Epithelial cell of proximal tubule (primary cell): Measurements from ENCODE around the gene ZMIZ1. TPM values are rescaled to one million over a fixed set of nuclear protein-coding genes. Genes with fewer than 3 reads are reported as not detected.

Source experiments
- DNase-seq: peaks from one replicate; pipeline ENCODE4 v3.0.0-alpha.2; 2011; ENCODE audit warnings: low read depth
- H3K4me3 ChIP-seq: 2 replicates; pipeline ENCODE4 v1.5.1; 2011; ENCODE audit warnings: low read depth, mild to moderate bottlenecking, low read length
- total RNA-seq: library from RNA; depleted of rRNA; stranded (reverse); fragments of >200 nt; gene quantifications from 2 replicates; pipeline ENCODE4 v1.2.3, GENCODE V29; 2015
- TF ChIP-seq, protein P1 (sequence below): conservative IDR thresholded peaks from 2 replicates; pipeline ENCODE4 v1.5.1; 2012; ENCODE audit warnings: low read depth, mild to moderate bottlenecking, low read length

The ZMIZ1 gene
- total RNA-seq, 1 donor from 2014 or later: 21.4 TPM

DNA sequence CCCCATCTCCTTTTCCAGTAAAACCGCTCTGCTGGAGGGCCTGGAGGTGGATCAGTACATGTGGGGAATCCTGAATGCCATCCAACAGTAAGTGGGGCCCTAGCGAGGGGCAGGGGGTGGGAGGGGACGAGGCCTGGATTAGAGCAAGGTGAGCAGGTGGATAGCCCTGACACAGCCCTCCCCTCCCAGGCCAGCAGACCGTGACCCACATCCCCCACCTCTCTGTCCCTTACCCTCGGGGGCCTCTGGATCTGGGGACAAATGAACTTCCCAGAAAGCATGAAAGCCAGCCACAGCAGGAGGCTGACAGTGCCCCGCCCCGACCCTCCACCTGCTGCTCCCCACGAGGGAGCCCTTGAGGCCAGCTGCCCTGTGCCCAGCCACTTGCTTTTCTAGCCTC, 236.7 kb downstream of the ZMIZ1 start:
- H3K4me3 ChIP-seq: no peak overlapping the region
- TF ChIP-seq, protein P1, sequence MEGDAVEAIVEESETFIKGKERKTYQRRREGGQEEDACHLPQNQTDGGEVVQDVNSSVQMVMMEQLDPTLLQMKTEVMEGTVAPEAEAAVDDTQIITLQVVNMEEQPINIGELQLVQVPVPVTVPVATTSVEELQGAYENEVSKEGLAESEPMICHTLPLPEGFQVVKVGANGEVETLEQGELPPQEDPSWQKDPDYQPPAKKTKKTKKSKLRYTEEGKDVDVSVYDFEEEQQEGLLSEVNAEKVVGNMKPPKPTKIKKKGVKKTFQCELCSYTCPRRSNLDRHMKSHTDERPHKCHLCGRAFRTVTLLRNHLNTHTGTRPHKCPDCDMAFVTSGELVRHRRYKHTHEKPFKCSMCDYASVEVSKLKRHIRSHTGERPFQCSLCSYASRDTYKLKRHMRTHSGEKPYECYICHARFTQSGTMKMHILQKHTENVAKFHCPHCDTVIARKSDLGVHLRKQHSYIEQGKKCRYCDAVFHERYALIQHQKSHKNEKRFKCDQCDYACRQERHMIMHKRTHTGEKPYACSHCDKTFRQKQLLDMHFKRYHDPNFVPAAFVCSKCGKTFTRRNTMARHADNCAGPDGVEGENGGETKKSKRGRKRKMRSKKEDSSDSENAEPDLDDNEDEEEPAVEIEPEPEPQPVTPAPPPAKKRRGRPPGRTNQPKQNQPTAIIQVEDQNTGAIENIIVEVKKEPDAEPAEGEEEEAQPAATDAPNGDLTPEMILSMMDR: no peak

DNA sequence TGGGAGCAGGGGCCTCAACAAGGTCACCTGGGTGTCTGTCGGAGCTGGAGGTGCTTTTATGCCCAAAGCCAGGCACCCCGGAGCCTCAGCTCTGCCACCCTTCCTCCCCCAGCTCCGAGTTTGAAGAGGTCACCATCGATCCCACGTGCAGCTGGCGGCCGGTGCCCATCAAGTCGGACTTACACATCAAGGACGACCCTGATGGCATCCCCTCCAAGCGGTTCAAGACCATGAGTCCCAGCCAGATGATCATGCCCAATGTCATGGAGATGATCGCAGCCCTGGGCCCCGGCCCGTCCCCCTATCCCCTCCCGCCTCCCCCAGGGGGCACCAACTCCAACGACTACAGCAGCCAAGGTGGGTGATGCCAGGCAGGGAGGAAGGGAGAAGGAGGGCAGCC, 237.2 kb downstream of the ZMIZ1 start:
- TF ChIP-seq, protein P1: no peak
- no peak overlapping the region for H3K4me3 ChIP-seq
- DNase-seq: no peak

More for the DNA sequence above, 236.7 kb downstream of the ZMIZ1 start:
- DNase-seq: no peak

DNA sequence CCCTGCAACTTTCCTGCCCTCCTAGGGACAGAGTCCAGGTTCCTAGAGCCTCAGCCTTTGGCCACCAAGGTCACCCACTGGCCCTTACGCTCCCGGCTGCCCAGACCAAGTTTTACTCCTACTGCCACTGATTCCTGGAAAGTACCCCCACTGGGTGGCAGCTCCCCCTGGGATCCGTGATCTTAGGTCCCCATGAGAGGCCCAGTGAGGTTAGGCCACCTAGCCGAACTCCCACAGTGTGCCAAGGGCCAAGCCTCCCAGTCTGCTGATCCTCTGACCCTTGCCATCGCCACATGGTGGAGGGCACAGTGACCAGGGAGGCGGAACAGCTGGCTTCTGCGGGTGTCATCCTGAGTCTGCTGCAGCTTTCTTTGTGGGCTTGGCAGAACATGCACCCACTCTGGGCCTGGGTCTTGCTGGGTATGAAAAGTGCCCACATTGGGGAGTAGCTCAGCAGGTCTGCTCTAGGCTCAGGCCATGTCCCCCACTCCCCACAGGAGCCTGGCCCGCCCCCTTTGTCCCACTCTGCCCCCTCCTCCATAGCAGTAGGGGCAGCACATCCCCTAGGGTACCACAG, 238.0 kb downstream of the ZMIZ1 start:
- no peak for DNase-seq
- TF ChIP-seq, protein P1: no peak
- H3K4me3 ChIP-seq: no peak overlapping the region

DNA sequence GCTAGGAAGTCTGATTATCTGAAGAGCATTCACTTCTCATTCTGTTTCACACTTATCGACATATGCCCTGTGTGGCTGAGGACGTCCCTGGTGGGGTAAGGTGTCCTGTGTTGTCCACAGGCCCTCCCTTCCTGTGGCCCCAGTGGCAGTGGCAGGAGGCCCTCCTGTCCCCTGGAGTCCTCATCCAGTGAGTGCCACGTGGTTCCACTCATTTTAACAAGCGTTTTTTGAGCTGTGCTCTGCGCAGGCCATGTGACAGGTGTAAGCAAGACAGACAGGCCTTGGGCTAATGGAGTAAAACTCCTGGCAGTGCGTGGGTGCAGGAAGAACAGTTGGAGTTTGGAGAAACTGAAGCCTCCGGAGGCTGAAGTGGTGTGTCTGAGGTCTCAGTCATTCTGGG, 239.2 kb downstream of the ZMIZ1 start:
- DNase-seq: no peak
- TF ChIP-seq, protein P1: no peak
- no peak overlapping the region for H3K4me3 ChIP-seq

DNA sequence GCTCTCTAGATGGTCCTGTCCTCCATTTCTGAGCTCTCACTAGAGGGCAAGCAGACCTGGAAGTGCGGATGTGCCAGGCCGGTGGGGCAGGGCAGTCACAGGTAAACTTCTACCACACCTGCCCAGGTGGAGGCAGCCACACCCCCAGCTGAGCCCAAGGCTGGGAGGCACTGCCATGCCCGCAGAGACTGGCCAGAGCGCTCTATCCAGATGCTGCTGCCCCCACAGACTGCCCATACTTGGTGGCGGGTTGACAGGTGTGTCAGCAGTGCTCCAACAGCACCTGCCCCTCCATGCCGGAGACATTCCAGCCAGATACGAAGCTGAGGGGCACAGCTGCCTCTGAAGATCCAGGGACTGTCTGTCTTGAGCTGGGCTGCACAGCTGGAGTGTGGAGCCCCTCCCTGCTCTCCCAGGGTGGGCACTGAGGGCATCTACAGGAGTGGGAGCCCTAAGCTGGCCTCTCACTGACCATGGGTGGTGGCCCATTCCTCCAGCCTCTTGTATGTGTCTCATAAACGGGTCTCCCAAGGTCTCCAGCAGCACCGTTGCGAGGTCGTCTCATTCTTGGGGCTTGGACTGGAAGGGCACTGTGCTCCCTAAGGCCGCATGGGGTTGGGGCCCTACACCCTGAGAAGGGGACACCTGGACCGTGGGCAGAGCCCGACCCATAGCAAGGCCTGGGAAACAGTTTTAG, 240.4 kb downstream of the ZMIZ1 start:
- TF ChIP-seq, protein P1: no peak

DNA sequence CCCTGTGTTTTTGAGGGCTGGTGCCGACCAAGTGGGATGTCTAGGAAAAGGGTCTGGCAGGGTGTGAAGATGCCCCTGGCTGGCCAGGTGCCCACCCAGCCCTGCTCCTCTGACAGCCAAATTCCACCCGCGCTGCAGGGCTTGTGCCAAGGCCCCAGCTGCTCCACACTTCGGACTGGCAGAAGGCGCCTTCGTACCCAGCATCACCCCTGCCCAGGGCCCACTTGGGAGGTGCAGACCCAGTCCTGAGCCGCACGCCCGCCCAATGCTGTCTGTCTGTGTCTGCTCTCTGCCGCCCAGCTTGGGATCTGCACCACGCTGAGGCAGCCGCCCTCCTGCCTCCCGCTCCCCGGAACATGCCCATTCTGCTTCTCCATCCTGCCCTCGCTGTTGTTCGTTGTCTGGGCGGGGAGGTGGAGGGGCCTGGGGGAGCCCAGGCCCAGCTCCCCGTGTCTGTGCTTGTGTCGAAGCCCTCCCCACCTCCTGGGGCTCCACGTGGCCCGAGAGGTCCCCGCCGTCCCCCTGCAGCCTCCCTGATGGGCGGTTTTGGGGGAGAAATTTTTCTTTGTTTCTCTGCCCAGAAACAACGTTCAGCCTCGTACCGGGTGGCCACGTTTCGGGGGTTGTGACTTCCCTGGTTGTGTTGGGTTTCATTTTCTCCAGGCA, 241.6 kb downstream of the ZMIZ1 start:
- TF ChIP-seq, protein P1: no peak
- H3K4me3 ChIP-seq: no peak overlapping the region
- DNase-seq: no peak

More for the DNA sequence above, 240.4 kb downstream of the ZMIZ1 start:
- no peak overlapping the region for H3K4me3 ChIP-seq
- DNase-seq: no peak
